K562 (cell line): ENCODE results near the gene IMP4. TPM values are rescaled to one million over a fixed set of nuclear protein-coding genes. Genes with fewer than 3 reads are reported as not detected.

Experiments used
- ATAC-seq: fragments of 200-7000 bp; cut with Tn5 transposase; 3 replicates; pipeline ENCODE4 v1.9.1; 2020; ENCODE audit warnings: moderate library complexity
- BruUV-seq: library from RNA; stranded (reverse); fragments of 400-500 nt; replicated peaks from 2 replicates; lab custom pipeline; 2021; lab: Mats Ljungman, UMichigan
- CTCF ChIA-PET: fragments of 300-600 bp; formaldehyde crosslinking; extraction: SDS; loops from one replicate; lab custom pipeline; 2021; ENCODE audit warnings: low intra/inter-chr PET ratio; lab: Yijun Ruan, JAX
- POLR2A ChIA-PET: fragments of 300-600, 350-650 bp; sonication (Branson Sonifier 250); formaldehyde crosslinking; extraction: SDS; loops from one replicate; lab custom pipeline; 2021; ENCODE audit warnings: antibody characterized with exemption, inconsistent platforms; lab: Yijun Ruan, JAX
- DNase-seq, 4 experiments: peaks; one replicate each; pipeline versions ENCODE4 v3.0.0 to v3.0.0-alpha.2; 2011 to 2018; ENCODE audit warnings: low spot score in 3 of 4, mixed read lengths in 3 of 4; ENCODE audit errors: extremely low read depth in 1 of 4
- FAIRE-seq: peaks from 2 replicates; lab custom pipeline; 2011; peaks lifted over from hg19 to GRCh38; lab: Jason Lieb, UNC
- H2AFZ ChIP-seq: 2 replicates; pipeline ENCODE4 v1.6.0; 2011; ENCODE audit warnings: low read depth, low read length, control low read depth, inconsistent platforms
- H3K27ac ChIP-seq: fragments of 200-600 bp; 3 replicates; pipeline ENCODE4 v1.8.0; 2011; ENCODE audit warnings: low read depth, mild to moderate bottlenecking, control low read depth, inconsistent platforms, low read length, moderate library complexity, mixed read lengths; ENCODE audit errors: extremely low read depth
- H3K27me3 ChIP-seq, 2 experiments: fragments of 300-600 bp in 1 of 2; 2 replicates in 1 of 2; 3 replicates in 1 of 2; pipeline versions ENCODE4 v1.6.0 to v1.8.0; 2011; ENCODE audit warnings: inconsistent platforms in 2 of 2, low read length in 2 of 2, mild to moderate bottlenecking in 1 of 2, mixed read lengths in 1 of 2, moderate library complexity in 1 of 2; ENCODE audit not compliant: control insufficient read depth in 2 of 2, insufficient read depth in 2 of 2
- H3K36me3 ChIP-seq: fragments of 300-600 bp; 3 replicates; pipeline ENCODE4 v1.8.0; 2011; ENCODE audit warnings: mild to moderate bottlenecking, low read length, inconsistent platforms; ENCODE audit not compliant: control insufficient read depth, insufficient read depth
- H3K4me1 ChIP-seq, 2 experiments: fragments of 200-600 bp in 1 of 2; replicated peaks in 1 of 2; 2 replicates in 1 of 2; 3 replicates in 1 of 2; pipeline versions ENCODE4 v1.5.1 to v1.8.0; 2011; ENCODE audit warnings: inconsistent platforms in 2 of 2, low read length in 2 of 2, mild to moderate bottlenecking in 1 of 2, mixed read lengths in 1 of 2, moderate library complexity in 1 of 2; ENCODE audit not compliant: control insufficient read depth in 2 of 2, insufficient read depth in 2 of 2
- H3K4me2 ChIP-seq: 2 replicates; pipeline ENCODE4 v1.6.1; 2011; ENCODE audit warnings: low read length, control low read depth, inconsistent platforms, mixed read lengths; ENCODE audit not compliant: insufficient read depth
- H3K4me3 ChIP-seq: fragments of 200-600 bp; sonication (generic), shearing (Covaris generic); 2 replicates; pipeline ENCODE4 v1.5.1; 2016; ENCODE audit warnings: control low read depth, inconsistent platforms
- H3K79me2 ChIP-seq: fragments of 200-600 bp; 3 replicates; pipeline ENCODE4 v1.8.0; 2011; ENCODE audit warnings: low read length, inconsistent platforms; ENCODE audit not compliant: control insufficient read depth, insufficient read depth
- H3K9ac ChIP-seq, 2 experiments: 2 replicates each; pipeline versions ENCODE4 v1.6.0 to v1.6.1; 2011; ENCODE audit warnings: low read depth in 2 of 2, low read length in 2 of 2, control low read depth in 1 of 2, inconsistent platforms in 1 of 2, mild to moderate bottlenecking in 1 of 2, mixed read lengths in 1 of 2; ENCODE audit not compliant: insufficient read depth in 1 of 2
- H3K9me1 ChIP-seq: one replicate; pipeline ENCODE4 v1.6.0; 2011; ENCODE audit warnings: inconsistent platforms, mild to moderate bottlenecking, low read length, moderate library complexity; ENCODE audit not compliant: control insufficient read depth, insufficient read depth
- H3K9me3 ChIP-seq: replicated peaks from 2 replicates; pipeline ENCODE4 v1.5.1; 2011; ENCODE audit warnings: low read depth, low read length, inconsistent platforms; ENCODE audit not compliant: control insufficient read depth, insufficient read depth
- H4K20me1 ChIP-seq: replicated peaks from 2 replicates; pipeline ENCODE4 v1.6.1; 2011; ENCODE audit warnings: low read length, inconsistent platforms, mixed read lengths; ENCODE audit not compliant: control insufficient read depth, insufficient read depth
- CC2D1A ChIP-seq: fragments of 450-650 bp; IDR thresholded peaks from 2 replicates; pipeline ENCODE4 v1.6.1; 2017; ENCODE audit warnings: mild to moderate bottlenecking
- JUNB ChIP-seq: fragments of 450-650 bp; formaldehyde crosslinking; conservative IDR thresholded peaks from 2 replicates; pipeline ENCODE4 v1.4.0; 2020; ENCODE audit warnings: mild to moderate bottlenecking
- NR2F6 ChIP-seq: fragments of 450-650 bp; formaldehyde crosslinking; IDR thresholded peaks from 2 replicates; pipeline ENCODE4 v1.4.0; 2020; ENCODE audit warnings: mild to moderate bottlenecking
- RUNX1 ChIP-seq: sonication (generic); IDR thresholded peaks from 2 replicates; pipeline ENCODE4 v1.6.1; 2016; ENCODE audit warnings: antibody characterized with exemption, low read depth
- SAP30 ChIP-seq: fragments of 200-600 bp; sonication (generic); IDR thresholded peaks from 2 replicates; pipeline ENCODE4 v1.6.1; 2012; ENCODE audit warnings: borderline replicate concordance, low read depth, mild to moderate bottlenecking, moderate library complexity, low read length, control low read depth, inconsistent platforms; ENCODE audit not compliant: insufficient read depth, poor library complexity, severe bottlenecking
- SMAD2 ChIP-seq: fragments of 150-350 bp; IDR thresholded peaks from 2 replicates; pipeline ENCODE4 v1.6.1; 2014; ENCODE audit warnings: low read depth, mild to moderate bottlenecking, low read length
- SP1 ChIP-seq: sonication (generic); formaldehyde crosslinking; IDR thresholded peaks from 2 replicates; pipeline ENCODE4 v1.8.1; 2022; ENCODE audit warnings: mild to moderate bottlenecking, missing genetic modification reagents
- TGIF2 ChIP-seq: sonication (generic); formaldehyde crosslinking; IDR thresholded peaks from 2 replicates; pipeline ENCODE4 v1.8.1; 2022; ENCODE audit warnings: mild to moderate bottlenecking, missing genetic modification reagents, moderate library complexity
- ZEB2 ChIP-seq: fragments of 450-650 bp; IDR thresholded peaks from 2 replicates; pipeline ENCODE4 v1.6.1; 2016
- ZNF436 ChIP-seq: fragments of 250-450, 450-650 bp; sonication (Bioruptor Pico); formaldehyde crosslinking; IDR thresholded peaks from 2 replicates; pipeline ENCODE4 v1.7.0; 2020; ENCODE audit warnings: mild to moderate bottlenecking
- in situ Hi-C: fragments of 300-500 bp; cut with MboI; formaldehyde crosslinking; loops from 4 replicates; pipeline ENCODE4 v1.15.0; 2018; ENCODE audit warnings: inconsistent platforms, mixed read lengths
- intact Hi-C: fragments of 100-400 bp; cut with micrococcal nuclease; formaldehyde crosslinking; loops from 2 replicates; pipeline ENCODE4 v1.14.2; 2022
- polyA plus RNA-seq, 8 experiments: library from polyadenylated mRNA; depleted of rRNA in 4 of 8; stranded (reverse) in 5 of 8; unstranded in 3 of 8; fragments of >200 nt; fragmentation: Nextera tagmentation in 2 of 8; fragmentation: Illumina TruSeq in 1 of 8; extraction: Ambion mirVana in 2 of 8; extraction: Trizol in 1 of 8; gene quantifications; 2 replicates each; pipeline versions ENCODE4 v1.2.1 to v1.2.3, GENCODE V29; 2011 to 2014; ENCODE audit warnings: inconsistent platforms in 1 of 8, missing spikeins in 1 of 8
- total RNA-seq, 7 experiments: library from RNA; depleted of rRNA in 6 of 7; stranded (reverse); fragments of >200 nt in 6 of 7; fragmentation: Illumina TruSeq in 2 of 7; extraction: Trizol in 2 of 7; gene quantifications; 2 replicates each; pipeline versions ENCODE4 v1.2.1 to v1.2.3, GENCODE V29; 2011 to 2021; ENCODE audit warnings: low replicate concordance in 1 of 7
- TF ChIP-seq, protein P1 (sequence below): fragments of 450-650 bp; IDR thresholded peaks from 2 replicates; pipeline ENCODE4 v1.6.1; 2017; ENCODE audit warnings: mild to moderate bottlenecking, moderate library complexity
- TF ChIP-seq, protein P2 (sequence below), 2 experiments: fragments of 450-650 bp in 1 of 2; IDR thresholded peaks; 2 replicates each; pipeline ENCODE4 v1.6.1; 2011 to 2017; ENCODE audit warnings: low read depth in 2 of 2, antibody characterized with exemption in 1 of 2, borderline replicate concordance in 1 of 2, low read length in 1 of 2, mild to moderate bottlenecking in 1 of 2, mixed read lengths in 1 of 2; ENCODE audit not compliant: control insufficient read depth in 1 of 2
- TF ChIP-seq, protein P3 (sequence below): fragments of 450-650 bp; IDR thresholded peaks from 2 replicates; pipeline ENCODE4 v1.7.1; 2018; ENCODE audit warnings: mild to moderate bottlenecking, low read depth; ENCODE audit not compliant: partially characterized antibody
- TF ChIP-seq, protein P4 (sequence below): sonication (generic); formaldehyde crosslinking; IDR thresholded peaks from 2 replicates; pipeline ENCODE4 v1.5.0; 2020; ENCODE audit warnings: missing genetic modification reagents
- TF ChIP-seq, protein P5 (sequence below): fragments of 250-450 bp; sonication (Bioruptor Pico); IDR thresholded peaks from 2 replicates; pipeline ENCODE4 v1.8.0; 2022; ENCODE audit warnings: moderate library complexity, mild to moderate bottlenecking, inconsistent platforms

IMP4 gene
- total and polyA plus RNA-seq, 9 of the 15 experiments (the other 6 are each of a cell fraction or from before 2014, with no cell fraction given): 35.4 to 209 (median 100.0) TPM

DNA sequence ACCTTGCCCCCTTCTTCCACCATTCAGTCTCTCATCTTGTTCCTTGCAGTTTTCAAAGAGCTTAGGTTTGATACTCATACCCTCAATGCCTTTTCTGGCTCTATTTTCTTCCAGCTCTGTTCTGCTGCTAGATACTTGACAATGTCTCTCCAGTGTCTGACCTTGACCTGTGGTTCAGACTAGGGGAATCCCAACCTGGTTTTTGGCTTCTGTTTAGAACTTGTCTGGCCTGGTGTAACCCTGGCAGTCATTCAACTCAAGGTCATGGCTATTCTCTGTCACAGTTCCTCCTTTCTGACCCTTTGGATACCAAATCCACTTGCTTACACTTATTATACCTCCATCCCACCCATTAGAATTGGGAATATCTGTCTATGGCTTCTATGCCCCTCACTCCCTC, 31.8 kb upstream of the IMP4 start:
- Histone ChIP-seq H3K27me3 (peaks cover 18 to 47% of the 10 kb centered on the region in 2 experiments; a peak in 4 of 5 replicates), H3K79me2 (no peaks in the 10 kb centered on the region), H2AFZ (no peak overlapping the region), H3K36me3 (no peaks in the 10 kb centered on the region), H3K4me1 (peaks cover 0 to 4% of the 10 kb centered on the region in 2 experiments; a peak in 1 of 5 replicates), H3K9ac (no peak overlapping the region), H4K20me1 (no peaks in the 10 kb centered on the region), H3K4me3 (no peak overlapping the region), H3K4me2 (no peak overlapping the region), H3K9me1 (no peaks in the 10 kb centered on the region), H3K27ac (no peak overlapping the region), H3K9me3 (no peaks in the 10 kb centered on the region)
- intact Hi-C loops: no loop called here
- in situ Hi-C loops: no loop called here
- BruUV-seq: no TSS peak
- CTCF ChIA-PET: no interaction called here
- no peak for ATAC-seq
- DNase-seq: no peak
- POLR2A ChIA-PET: interaction anchor here (0.7 to 0.9 kb wide), 2 partner anchors 9 to 130 kb away, joined by 3 to 7 read pairs; partner anchors contain the start of gene SMPD4
- no peak for FAIRE-seq
- TF ChIP-seq, protein P1, sequence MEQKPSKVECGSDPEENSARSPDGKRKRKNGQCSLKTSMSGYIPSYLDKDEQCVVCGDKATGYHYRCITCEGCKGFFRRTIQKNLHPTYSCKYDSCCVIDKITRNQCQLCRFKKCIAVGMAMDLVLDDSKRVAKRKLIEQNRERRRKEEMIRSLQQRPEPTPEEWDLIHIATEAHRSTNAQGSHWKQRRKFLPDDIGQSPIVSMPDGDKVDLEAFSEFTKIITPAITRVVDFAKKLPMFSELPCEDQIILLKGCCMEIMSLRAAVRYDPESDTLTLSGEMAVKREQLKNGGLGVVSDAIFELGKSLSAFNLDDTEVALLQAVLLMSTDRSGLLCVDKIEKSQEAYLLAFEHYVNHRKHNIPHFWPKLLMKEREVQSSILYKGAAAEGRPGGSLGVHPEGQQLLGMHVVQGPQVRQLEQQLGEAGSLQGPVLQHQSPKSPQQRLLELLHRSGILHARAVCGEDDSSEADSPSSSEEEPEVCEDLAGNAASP: no peak
- no peak for TF ChIP-seq CC2D1A
- no peak for TF ChIP-seq SMAD2
- TF ChIP-seq, protein P2, sequence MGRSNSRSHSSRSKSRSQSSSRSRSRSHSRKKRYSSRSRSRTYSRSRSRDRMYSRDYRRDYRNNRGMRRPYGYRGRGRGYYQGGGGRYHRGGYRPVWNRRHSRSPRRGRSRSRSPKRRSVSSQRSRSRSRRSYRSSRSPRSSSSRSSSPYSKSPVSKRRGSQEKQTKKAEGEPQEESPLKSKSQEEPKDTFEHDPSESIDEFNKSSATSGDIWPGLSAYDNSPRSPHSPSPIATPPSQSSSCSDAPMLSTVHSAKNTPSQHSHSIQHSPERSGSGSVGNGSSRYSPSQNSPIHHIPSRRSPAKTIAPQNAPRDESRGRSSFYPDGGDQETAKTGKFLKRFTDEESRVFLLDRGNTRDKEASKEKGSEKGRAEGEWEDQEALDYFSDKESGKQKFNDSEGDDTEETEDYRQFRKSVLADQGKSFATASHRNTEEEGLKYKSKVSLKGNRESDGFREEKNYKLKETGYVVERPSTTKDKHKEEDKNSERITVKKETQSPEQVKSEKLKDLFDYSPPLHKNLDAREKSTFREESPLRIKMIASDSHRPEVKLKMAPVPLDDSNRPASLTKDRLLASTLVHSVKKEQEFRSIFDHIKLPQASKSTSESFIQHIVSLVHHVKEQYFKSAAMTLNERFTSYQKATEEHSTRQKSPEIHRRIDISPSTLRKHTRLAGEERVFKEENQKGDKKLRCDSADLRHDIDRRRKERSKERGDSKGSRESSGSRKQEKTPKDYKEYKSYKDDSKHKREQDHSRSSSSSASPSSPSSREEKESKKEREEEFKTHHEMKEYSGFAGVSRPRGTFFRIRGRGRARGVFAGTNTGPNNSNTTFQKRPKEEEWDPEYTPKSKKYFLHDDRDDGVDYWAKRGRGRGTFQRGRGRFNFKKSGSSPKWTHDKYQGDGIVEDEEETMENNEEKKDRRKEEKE (IDR thresholded peaks at IDR 0.05; ENCODE audit: borderline replicate concordance in 1 of 2, control insufficient read depth in 1 of 2, low read depth in 2 of 2, low read length in 1 of 2): no peak
- no peak for TF ChIP-seq NR2F6 (CRISPR knock-in tag)
- TF ChIP-seq SAP30: no peak
- no peak for TF ChIP-seq TGIF2 (CRISPR knock-in tag)
- TF ChIP-seq, protein P3, sequence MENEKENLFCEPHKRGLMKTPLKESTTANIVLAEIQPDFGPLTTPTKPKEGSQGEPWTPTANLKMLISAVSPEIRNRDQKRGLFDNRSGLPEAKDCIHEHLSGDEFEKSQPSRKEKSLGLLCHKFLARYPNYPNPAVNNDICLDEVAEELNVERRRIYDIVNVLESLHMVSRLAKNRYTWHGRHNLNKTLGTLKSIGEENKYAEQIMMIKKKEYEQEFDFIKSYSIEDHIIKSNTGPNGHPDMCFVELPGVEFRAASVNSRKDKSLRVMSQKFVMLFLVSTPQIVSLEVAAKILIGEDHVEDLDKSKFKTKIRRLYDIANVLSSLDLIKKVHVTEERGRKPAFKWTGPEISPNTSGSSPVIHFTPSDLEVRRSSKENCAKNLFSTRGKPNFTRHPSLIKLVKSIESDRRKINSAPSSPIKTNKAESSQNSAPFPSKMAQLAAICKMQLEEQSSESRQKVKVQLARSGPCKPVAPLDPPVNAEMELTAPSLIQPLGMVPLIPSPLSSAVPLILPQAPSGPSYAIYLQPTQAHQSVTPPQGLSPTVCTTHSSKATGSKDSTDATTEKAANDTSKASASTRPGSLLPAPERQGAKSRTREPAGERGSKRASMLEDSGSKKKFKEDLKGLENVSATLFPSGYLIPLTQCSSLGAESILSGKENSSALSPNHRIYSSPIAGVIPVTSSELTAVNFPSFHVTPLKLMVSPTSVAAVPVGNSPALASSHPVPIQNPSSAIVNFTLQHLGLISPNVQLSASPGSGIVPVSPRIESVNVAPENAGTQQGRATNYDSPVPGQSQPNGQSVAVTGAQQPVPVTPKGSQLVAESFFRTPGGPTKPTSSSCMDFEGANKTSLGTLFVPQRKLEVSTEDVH: no peak
- TF ChIP-seq, protein P4, sequence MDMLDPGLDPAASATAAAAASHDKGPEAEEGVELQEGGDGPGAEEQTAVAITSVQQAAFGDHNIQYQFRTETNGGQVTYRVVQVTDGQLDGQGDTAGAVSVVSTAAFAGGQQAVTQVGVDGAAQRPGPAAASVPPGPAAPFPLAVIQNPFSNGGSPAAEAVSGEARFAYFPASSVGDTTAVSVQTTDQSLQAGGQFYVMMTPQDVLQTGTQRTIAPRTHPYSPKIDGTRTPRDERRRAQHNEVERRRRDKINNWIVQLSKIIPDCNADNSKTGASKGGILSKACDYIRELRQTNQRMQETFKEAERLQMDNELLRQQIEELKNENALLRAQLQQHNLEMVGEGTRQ (CRISPR knock-in tag): no peak
- no peak for TF ChIP-seq ZNF436 (CRISPR knock-in tag)
- TF ChIP-seq, protein P5, sequence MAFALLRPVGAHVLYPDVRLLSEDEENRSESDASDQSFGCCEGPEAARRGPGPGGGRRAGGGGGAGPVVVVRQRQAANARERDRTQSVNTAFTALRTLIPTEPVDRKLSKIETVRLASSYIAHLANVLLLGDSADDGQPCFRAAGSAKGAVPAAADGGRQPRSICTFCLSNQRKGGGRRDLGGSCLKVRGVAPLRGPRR (CRISPR knock-in tag): no peak
- no peak for TF ChIP-seq SP1
- TF ChIP-seq JUNB (CRISPR knock-in tag): no peak
- no peak for TF ChIP-seq RUNX1
- TF ChIP-seq ZEB2: no peak
